ENCODE results near the gene ATP6V0A4.

DNA sequence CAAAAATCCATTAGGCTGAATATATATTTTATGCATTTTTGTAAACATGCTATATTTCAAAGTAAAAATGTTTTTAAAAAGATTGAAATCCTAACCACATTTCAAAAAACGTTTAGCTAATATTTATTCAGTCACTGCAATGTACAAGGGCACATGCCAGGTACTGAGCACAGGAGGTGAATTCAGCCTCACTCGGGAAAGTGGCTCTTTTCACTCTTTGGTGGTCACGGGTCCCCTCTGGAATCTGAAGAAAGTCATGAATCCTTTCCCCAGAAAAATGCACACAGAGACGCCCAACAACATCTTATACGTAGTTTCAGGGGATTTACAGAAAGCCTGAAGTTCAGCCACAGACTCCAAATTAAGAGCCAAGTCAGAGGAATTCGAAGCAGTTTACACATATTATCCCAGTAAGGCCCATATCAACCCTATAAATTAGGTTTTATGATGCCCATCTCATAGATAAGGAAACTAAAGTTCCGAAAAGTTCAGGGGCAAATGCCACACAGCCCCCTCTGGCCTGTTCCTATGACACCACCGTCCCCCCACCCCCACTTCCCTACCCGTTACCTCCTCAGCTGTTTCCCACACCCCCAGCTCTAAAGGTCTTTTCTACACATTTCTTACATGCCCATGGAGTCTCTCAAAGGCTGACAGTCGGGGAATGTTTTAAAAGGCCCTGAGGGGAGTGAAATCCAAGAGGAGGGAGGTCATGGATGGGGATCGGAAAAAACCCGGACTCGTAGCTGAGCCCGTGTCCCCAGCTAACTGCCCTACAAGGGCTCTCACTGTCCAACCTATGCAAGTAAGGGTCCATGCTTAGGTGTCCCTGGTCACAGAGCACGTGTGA lies 87.2 kb downstream of the ATP6V0A4 start:
- TF ChIP-seq, protein P1, sequence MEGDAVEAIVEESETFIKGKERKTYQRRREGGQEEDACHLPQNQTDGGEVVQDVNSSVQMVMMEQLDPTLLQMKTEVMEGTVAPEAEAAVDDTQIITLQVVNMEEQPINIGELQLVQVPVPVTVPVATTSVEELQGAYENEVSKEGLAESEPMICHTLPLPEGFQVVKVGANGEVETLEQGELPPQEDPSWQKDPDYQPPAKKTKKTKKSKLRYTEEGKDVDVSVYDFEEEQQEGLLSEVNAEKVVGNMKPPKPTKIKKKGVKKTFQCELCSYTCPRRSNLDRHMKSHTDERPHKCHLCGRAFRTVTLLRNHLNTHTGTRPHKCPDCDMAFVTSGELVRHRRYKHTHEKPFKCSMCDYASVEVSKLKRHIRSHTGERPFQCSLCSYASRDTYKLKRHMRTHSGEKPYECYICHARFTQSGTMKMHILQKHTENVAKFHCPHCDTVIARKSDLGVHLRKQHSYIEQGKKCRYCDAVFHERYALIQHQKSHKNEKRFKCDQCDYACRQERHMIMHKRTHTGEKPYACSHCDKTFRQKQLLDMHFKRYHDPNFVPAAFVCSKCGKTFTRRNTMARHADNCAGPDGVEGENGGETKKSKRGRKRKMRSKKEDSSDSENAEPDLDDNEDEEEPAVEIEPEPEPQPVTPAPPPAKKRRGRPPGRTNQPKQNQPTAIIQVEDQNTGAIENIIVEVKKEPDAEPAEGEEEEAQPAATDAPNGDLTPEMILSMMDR (IDR thresholded peaks at IDR 0.05) = no peak
- TF ChIP-seq POLR2A (IDR thresholded peaks at IDR 0.05) (no peak), EP300 (IDR thresholded peaks at IDR 0.05) (no peak)

Measured in tibial nerve (tissue), 4 donors.